GM18873 (cell line): ENCODE data around the gene MARVELD1.
A peak's percentile ranks its signal among the peaks of the same experiment; 100 is the strongest.

Experiments used
- ATAC-seq: cut with Tn5 transposase; IDR thresholded peaks from one replicate; pipeline ENCODE4 v1.9.1; 2021; ENCODE audit warnings: mild to moderate bottlenecking, moderate library complexity, moderate number of reproducible peaks; ENCODE audit not compliant: unreplicated experiment, low FRiP score

Gene MARVELD1

DNA sequence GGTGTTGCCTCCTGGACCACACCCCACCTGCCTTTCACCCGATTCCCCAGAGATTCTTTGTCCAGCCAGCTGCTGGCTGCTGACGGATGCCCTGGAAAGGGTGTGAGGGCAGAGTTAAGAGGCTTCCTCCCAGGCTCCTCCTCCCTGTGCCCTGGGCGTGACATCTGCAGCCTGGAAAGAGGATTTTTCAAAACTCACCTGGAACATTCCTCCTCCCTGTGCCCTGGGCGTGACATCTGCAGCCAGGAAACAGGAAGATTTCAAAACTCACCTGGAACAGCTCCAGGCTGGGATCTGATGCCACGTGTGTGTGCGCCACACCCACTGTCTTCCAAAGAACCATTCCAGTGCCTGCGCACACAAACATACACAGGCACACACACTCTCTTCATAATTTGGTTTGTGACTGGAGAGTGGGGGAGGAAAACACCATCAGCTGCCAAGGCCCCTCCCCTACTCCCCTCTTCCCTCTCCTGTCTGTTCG, 5.2 kb downstream of the MARVELD1 start:
- ATAC-seq: no peak

DNA sequence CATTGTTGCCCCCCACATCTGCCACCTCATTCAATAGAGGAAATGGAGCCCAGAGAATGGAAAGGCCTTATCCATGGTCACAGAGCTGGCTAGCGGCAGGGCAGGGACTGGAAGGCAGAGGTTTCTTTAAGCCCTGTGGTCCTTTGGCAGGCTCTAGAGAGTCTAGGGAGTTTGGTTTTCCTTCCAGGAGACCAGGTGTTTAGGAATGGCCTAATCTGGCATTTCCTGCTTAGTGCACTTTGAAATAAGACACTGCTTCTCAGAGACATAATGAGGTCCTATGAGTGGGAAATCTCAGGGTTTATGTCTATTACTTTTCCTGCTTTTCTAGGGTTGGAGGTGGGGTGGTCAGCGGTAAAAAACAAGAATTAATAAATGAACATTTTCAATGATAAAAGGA, 6.1 kb downstream of the MARVELD1 start:
- ATAC-seq: no peak

DNA sequence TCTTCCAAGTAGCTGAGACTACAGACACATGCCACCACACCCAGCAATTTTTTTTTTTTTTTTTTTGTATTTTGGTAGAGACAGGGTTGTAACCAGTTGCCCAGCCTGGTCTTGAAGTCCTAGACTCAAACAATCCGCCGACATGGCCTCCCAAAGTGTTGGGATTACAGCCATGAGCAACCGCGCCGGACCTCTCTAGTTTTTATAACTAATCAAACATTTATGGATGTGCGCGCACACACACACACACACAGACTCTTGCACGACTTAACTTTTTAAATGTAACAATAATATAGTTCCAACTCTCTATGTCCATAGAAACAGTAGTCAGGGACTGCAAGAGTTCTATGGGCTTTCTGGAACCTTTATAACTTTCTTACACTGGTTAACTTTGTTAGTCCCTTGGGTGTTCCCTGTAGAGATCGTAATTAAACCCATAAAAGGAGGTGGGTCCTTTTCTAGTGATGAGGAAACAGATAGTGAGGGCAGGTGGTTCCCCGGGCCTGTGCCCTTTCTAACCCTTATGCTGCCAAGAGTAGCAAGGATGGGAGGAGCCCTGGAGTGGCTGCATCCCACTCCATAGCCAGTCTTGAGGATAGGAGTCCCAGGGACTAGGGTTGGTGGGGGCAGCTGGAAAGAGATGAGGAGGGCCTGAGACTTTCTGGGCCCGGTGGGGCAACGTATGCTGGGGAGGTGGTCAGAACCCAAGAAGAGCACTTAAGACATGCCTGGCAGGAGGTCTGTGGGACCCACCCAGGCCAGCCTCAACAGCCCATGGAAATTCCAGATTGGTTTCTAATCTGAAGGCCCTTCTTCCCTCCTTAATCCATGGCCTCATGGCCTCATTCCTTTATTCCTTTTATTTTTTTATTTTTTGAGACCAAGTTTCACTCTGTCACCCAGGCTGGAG, 8.6 kb downstream of the MARVELD1 start:
- ATAC-seq: no peak

DNA sequence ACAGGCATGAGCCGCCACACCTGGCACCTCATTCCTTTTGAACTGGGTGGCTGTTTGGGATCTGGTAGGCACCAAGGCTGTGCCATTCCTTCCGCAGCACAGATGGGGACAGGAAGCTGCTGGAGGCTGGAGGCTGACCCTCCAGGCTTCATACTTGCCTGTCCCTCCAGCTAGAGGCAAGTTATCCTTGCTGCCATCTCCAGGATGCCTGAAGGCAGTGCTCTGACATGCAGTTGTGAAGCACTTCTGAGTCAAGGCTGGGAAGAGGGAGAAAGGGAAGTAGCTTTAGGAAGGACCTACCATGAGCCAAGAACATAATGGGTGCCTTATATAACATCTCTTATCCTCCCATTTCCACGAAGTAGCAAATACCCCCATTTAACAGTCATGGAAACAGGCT, 9.5 kb downstream of the MARVELD1 start:
- ATAC-seq: no peak

DNA sequence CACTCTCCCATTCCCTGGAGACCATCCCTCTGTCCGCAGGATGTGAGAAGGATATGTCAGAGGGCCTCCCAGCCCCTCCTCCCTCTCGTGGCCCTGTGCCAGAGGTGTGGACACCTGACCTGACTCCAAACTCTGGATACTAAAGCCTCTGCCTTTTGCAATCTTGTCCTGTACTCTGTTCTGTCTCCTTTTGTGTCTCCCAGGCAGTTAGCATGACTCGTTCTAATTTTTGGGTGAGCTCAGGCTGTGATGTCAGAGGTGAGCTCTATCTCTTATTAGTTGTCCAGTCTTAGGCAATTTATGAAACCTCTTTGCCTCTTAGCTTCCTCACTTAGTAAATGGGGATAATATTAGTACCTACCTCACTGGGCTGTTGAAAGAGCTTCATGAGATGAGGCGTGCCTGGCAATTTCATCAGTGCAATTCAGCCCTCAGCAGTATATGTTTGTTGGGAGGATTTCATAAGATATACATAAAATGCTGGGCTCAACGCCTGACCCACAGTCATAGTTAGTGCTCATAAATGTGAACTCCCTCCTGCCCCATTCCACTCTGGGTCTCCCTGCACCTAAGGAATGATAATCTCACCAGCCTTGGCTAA, 10.9 kb downstream of the MARVELD1 start:
- ATAC-seq: no peak

DNA sequence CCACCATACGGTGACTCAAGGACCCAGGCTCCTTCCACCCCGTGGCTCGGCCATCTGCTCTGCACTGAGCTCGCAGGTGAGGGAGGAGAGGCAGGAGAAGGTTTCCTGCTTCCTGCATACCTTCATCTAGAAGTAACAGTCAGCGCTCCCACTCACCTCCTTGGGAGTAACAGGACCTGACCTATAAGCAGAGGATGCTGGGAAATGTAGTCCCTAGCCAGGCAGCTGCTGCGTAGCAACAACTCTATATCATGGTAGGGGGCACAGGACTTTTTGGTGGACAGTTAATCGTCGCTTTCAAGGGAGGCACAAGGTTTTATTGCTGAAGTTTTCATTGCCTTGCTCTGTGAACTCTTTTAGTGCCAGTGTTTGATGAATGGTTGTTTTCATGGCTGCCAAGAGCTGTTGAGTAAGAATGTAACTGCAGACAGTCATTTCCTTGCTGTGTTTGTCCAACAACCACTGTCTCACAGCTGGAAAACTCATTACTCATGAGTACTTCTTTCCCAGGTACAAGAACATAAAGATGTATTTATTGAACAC, 13.2 kb downstream of the MARVELD1 start:
- ATAC-seq: no peak

DNA sequence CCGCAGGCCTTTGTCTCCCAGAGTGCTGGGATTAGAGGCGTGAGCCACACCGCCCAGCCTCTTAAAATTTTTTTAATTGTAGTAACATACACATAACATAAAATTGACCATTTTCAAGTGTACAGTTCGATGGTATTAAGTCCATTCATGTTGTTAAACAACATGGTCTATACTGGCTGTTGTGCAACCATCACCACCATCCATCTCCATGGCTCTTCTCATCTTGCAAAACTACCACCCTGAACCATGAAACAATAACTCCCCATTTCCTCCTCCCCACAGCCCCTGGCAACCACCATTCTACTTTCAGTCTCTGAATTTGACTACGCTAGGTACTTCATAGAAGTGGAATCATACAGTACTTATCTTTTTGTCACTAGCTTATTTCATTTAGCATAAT, 15.5 kb downstream of the MARVELD1 start:
- ATAC-seq: no peak

DNA sequence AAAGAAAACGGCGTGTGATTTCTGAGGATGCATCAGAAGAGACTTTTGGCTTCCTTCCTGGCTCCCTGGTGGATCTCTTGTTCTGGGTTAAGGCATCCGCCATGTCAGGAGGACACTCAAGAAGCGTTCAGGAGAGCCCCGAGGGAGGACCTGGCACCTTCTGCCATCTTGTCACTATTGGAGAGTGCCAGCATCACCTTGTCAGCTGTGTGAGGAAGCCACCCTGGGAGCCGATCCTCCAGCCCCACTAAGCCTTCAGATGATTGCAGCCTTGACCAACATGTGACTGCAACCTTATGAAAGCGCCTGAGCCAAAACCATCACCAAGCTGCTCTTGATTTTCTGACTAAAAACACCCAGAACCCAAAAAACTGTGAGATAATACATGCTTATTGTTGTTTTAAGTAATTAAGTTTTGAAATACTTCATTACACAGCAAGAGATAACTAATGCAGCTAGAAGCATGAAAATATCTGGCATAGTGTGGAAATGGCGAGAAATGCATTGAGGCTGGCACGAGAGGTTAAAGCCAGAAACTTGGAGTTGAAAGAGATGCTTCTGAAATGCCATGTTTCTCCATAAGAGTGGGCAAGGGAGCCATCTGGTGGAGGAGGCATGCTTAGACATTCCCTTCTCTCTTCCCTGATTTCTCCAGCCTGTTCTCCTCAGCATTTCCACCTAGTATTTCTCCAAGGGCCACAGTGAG, 18.0 kb downstream of the MARVELD1 start:
- no peak for ATAC-seq

DNA sequence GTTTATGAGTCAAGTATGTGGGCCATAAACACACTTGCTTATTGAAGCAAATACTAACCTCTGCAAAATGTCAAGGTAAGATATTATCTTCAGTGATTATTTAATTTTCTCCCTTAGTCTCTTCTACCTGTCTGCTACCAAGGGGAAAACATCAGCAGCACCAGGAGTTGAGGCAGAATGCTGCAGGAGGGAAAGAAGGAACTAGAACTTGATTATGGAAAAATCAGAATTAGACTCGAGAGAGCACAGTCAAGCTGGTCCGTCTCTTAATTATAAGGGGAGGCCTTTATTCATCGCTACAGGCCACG, 18.5 kb downstream of the MARVELD1 start:
- ATAC-seq: no peak

DNA sequence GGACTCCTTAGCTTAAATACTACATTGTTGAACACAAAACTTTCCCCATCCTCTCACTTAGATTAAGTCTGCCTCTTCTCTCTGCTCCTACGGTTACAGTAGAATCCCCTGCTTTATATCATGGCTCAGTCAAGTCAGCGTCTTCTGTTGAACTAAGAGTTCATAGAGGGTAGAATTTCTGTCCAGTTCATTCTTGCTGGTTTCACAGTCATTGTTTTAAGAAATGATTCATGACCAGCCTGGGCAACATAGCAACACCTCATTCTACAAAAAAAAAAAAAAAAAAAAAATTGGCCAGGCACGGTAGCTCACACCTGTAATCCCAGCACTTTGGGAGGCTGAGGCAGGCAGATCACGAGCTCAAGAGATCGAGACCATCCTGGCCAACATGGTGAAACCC, 19.7 kb downstream of the MARVELD1 start:
- no peak for ATAC-seq

DNA sequence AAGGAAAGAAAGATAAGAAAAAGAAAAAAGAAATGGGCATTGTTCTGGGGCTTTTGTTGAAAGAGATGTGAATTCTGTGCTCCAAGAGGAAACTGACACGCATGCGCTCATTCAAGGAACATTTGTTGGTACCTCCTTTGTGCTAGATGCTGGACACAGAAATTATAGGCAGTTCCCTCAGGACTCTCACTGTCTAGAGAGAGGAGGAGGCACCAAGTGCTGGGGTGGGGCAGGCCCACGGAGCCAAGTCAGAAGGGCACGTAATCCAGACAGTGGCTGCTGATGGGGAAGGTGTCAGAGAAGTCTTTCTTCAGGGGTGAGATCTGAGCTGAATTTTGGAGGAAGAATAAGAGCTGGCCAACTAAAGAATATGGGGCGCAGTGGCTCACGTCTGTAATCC, 20.5 kb downstream of the MARVELD1 start:
- no peak for ATAC-seq

DNA sequence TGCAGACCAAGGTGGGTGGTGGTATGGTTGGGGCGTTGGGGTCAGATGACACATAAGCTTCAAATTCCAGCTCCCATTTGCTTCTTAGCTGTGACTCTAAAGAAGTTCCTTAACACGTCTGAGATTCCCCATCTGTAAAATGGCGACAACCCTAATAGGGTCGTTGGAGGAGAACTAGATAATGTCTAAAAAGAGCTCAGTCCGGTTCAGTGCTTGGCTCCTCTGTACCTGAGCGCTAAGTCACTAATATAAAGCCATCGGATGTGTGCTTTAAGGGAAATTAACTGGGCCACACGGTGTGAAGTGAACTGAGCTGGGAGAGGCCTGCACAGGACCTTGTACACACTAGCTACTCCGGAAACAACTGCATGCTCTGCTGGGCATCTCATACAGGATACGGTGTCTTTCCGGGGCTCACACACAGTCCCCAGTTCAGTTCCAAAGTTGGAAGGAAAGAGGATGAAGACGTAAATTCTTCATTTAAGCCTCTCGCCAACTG, 22.9 kb downstream of the MARVELD1 start:
- ATAC-seq: peak; percentile 4

DNA sequence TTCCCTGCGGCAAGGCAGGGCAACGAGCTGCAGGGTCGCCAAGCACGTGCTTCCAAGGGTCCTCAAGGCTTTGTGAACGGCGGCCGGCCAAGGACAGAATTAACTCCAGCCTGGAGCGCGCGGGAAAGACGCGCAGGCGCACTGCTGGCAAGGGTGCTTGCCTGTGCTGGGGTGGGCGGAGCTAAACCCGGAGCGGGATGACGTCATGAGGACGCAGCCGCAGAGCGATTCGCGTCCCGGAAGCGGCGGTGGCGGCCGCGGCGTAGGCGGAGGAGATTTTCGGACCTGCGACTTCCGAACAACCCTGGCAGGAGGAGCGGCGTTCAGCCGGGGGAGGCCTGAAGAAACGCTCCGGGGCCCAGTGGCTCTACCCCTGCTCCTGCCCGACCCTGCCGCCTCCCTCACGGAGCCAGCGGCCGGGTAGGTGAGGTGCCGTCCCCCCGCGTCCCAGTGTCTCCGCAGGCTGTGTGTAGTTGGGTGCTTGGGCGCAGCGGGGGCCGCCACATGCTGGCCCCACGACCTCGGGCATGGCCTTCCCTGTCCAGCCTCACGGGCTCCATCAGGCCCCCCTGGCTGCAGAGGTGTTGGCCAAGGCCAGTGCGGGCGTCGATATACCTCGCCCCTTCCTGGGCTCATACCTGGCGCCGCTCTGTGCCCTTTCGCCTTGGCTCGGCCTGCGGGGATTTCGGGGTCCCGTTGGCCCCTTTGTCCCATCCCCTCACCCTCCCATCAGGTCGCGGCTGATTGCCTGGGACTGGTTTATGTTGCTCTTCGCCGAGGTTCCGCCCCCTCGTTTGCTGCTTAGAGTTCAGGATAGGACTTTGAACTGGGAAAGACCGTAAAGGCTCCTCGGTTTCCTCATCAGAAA, 23.6 kb downstream of the MARVELD1 start, which contains the start of gene ZFYVE27:
Gene ZFYVE27 (plus strand): TSS at position 227 of the 868 bp plus-strand sequence. CDS start 1,350 bp downstream, outside the sequence.
- peak; percentile 74 for ATAC-seq

DNA sequence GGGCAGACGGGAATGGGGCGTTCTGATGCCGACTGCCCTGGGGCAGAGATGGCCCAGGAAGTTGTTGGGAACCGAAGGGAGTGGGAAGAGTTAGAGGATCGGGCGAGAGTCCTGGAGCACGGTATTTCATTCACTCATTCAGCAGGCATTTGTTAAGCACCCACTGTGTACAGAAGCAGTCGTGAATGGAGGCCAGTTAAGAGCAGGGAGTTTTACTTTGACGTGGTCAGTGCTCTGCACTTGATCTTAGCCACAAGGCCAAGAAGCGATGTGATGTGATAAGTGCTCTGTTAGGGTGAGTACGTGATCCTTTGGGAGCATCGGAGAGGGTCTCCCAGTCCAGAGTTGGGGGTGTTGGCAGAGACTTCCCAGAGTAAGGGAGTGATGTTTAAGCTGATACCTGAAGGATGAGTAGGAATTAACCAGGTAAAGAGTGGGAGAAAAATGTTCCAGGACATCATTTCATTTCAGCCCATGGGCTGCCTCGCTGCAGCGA, 24.3 kb downstream of the MARVELD1 start:
- peak; percentile 4 for ATAC-seq

DNA sequence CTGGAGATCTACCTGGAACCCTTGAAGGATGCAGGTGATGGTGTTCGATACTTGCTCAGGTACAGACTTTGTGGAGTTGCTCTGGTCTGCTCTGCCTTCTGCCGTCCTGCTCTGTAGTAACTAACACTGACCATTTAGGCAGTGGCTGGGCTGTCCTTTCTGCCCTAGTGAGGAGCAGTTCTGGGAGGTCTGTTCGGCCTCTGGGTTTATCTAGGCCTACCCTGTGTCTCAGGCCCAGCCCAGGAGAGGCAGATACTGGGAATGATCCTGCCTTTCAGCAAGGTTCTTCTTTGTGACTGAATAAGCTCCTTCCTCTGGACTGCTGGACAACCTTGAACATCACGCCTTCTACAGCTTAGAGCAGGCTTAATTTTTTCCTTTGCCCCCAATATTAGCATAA, 25.1 kb downstream of the MARVELD1 start:
- ATAC-seq: no peak

DNA sequence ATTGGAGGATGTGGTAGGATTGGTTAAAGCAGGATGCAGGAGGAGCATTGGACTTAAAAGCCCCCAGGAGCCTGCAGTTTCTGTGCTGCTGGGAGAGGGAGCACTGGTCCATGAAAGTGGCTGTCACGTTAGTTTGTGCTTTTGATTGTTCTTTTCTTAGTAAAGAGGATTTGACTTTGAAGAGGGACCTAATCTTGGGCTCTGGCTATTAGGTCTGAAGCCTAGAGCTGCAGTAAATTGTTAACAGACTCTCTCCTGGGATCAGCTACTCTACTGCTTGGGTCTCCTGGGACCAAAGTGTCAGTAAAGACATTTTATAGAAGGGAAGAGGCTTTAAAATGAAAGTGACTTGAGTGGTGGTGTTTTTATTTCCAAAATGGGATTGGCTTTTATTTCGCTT, 27.1 kb downstream of the MARVELD1 start:
- no peak for ATAC-seq

DNA sequence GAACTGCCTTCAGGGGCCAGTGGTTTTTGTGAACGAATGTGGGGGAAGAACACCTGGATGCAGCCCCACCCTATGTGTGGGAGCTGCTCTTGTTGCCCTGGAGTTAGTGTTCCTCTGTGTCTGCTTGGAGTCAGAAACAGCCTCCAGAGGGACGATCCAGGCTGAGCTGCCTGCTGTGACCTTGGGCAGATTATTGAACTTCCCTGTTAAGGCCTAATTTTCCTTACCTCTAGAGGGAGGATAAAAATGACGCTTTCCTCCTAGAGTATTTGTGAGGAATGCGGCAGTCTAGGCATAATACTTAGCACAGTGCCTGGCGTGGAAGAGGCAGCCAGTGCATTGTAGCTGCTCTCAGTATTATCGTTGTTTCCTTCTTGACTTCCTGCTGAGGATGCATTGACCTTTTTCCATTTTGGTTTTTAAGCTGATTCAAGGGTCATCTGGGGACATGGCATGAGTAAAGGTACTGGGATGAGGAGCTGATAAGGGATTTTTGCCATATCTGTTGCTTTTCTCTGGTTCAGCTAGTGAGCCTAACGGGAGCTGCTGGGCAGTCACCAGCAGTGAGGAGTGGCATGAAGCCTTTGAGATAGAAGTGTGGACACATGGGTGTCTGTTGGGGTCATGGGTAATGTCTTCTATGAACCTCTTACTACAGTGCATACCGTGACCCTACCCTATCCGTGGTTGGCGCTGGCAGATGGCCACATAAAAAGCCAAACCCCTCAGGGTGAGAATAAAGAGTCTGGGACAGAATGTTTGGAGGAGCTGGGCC, 29.8 kb downstream of the MARVELD1 start:
- ATAC-seq: no peak

DNA sequence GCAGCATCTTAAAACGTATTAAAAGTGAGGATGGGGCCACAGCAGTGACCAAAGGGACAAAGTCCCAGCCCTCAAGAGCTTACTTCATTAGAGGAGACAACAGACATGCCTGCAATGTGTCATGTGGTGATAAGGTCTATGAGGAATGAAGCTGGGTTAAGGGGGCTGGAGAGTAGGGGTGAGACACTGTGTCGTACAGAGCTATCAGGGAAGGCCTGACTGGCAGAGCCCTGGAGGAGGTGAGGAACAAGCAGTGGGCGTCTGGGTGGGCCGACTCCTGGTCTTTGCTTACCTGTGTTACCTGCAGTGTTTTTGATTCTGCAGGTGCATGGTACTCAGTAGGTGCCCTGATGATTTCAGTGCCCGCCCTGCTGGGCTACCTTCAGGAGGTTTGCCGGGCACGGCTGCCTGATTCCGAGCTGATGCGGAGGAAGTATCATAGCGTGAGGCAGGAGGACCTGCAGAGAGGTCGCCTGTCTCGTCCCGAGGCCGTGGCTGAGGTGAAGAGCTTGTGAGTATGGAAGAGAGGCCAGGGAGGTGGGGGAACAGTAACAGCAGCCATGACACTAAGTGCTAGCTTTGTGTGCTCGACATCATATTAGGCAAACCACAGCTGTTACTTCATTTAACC, 31.0 kb downstream of the MARVELD1 start:
- no peak for ATAC-seq

DNA sequence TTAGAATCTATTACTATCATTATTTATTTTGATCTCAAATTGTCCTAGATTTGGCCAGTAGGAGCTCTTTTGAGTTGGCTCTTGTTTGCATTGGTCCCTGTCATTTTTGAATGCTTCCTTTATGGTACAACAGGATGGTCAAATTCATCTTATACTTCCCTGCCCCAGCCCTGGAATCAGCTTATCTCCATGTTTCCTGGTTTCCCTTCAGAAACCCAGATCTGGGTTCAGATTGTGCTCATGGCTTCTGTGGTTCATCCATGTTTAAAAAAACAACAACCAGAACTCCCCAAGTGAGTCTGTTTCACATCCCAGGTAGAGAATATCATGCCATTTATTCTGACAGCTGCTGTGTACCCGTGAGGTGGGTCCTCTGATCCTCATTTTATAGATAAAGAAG, 34.0 kb downstream of the MARVELD1 start:
- no peak for ATAC-seq
